Choroid plexus epithelial cell (primary cell): ENCODE results near the gene PTMA.
A peak's percentile ranks its signal among the peaks of the same experiment; 100 is the strongest.

Experiments
- DNase-seq: peaks from one replicate; pipeline ENCODE4 v3.0.0-alpha.2; 2010; ENCODE audit warnings: low read depth
- H3K4me3 ChIP-seq: 2 replicates; pipeline ENCODE4 v1.5.1; 2011; ENCODE audit warnings: low read depth, mild to moderate bottlenecking, control low read depth, low read length, moderate library complexity
- CTCF ChIP-seq: conservative IDR thresholded peaks from 2 replicates; pipeline ENCODE4 v1.5.1; 2011; ENCODE audit warnings: low read depth, mild to moderate bottlenecking, control low read depth, inconsistent platforms, low read length, moderate library complexity

Gene PTMA

DNA sequence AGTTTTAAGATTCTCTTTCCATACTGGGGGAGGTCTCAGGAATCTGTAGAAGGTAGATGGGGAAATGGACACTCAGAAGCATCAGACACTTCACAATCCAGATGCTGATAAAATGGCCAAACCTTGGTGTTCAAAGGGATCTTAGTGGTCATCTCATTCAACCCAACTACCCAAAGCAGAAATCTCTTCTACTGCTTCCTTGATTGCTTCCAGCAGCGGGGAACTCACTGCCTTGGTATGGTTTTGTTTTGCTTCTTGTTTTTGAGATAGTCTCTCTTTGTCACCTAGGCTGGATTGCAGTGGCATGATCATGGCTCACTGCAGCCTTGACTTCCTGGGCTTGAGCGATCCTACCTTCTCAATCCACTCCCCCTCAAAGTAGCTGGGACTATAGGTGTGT, 39.3 kb upstream of the PTMA start:
- DNase-seq, result no peak
- no peak overlapping the region for H3K4me3 ChIP-seq
- TF ChIP-seq CTCF, result no peak

GRCh38 chr2:231671270-231672050, 36.9 kb upstream of the PTMA start:
- H3K4me3 ChIP-seq, result no peak overlapping the region
- DNase-seq, result no peak
- no peak for TF ChIP-seq CTCF

DNA sequence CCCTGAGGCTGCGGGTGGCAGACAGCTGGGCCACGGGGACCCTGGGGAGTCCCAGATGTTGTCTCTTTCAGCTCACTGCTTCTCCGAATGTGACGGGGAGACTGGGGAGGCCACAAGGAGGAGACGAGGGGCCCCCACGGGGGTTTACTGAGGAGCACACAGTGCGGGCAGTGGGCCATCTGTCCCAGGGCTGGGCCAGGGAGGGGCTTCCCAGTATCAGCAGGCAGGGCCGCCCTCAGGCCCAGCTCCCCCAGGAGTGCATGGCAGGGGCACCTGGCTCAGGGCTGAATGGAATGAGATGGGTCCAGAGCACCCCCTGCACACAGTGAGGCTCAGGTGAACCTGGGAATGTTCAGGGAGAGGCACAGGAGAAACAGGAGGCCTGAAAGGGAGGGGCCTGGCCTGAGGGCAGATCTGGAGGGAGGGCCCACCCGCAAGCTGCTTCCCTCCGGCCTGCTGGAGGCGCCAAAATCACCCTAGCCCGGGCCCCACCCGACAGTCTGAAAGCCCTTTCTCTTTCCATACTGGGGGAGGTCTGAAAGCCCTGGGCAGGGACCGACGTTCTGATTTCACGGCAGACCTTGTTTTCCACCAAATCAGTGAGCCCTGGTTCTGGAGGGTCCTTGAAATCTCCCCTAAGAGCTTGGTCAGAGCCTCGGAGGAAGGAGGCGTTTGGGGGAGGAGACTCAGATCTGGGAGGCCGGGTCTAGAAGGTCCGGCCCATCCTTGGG, 35.5 kb upstream of the PTMA start:
- DNase-seq, result peak; percentile 82
- H3K4me3 ChIP-seq, result peak overlapping the region; percentile 58
- peak; percentile 65 for TF ChIP-seq CTCF

DNA sequence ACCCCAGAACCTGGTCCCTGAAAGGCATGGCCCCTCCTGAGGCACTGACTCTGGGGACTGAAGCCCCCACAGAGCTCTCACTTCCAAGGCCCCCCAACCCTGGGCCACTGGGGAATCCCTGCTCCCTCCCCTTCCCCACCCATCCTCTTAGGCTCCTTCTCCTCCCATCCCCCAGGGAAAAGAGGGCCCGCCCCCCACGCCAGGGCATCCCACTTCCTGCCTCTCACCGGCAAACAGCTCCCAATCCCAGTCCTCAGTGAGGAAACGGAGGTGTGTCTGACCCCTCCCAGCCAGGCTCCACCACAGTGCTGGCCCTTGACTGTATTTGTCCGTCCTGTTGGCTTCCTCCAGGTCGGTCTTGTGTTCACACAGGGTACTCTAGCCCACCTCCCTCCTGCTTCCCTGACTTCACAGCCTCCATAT, 35.0 kb upstream of the PTMA start:
- peak overlapping the region; percentile 58 for H3K4me3 ChIP-seq
- no peak for TF ChIP-seq CTCF
- DNase-seq, result peak; percentile 73

DNA sequence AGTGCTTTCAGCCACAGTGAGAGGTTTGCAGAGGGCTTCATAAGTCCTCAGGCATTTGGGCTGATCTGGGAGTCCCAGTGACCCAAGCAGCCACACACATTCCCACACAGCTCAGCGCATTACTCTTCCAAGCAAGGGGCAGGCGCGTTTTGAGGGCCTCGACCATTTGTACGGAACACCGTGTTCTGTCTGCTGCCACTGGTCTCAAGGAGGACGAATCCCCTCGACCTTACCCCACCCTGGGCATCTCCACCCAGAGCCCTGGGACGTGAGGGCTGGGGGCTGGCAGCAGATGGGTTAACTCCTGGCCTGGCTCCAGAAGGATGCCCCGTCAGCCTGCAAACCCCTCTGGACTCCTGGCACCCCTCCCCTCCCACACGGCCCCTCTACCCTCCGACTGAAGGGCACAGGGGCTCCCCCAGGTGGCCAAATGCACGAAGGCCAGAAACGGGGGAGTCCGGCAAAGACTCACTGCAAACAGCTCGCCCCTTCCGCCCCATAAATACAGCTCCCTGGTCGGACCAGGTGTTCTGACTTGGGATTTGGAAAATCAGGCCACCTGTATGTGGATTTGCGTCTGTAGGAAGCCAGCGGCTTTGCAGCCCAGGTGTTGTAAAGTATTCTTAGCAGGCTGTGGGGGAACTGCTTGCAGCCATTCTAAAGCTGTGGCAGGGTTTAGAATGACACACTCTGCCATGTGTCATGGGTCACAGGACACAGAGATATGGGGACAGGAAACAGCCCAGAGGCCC, 33.6 kb upstream of the PTMA start:
- H3K4me3 ChIP-seq, result no peak overlapping the region
- peak; percentile 61 for DNase-seq
- TF ChIP-seq CTCF, result peak; percentile 90

- DNase-seq, result no peak
- no peak for TF ChIP-seq CTCF
- H3K4me3 ChIP-seq, result no peak overlapping the region
Observed at GRCh38 chr2:231676243-231676642, 32.1 kb upstream of the PTMA start.
